ENCODE data around the gene MAS1L.
"Not testable (repeated sequence)": the region's sequence is repeated elsewhere in the genome, so short reads cannot be mapped to it uniquely, and the experiment has no call there.

MAS1L gene

GRCh38 chr6:29479560-29479959, 8.2 kb downstream of the MAS1L start:
- no peak for DNase-seq (ENCODE audit: low spot score)

GRCh38 chr6:29478740-29479139, 9.0 kb downstream of the MAS1L start:
- no peak for DNase-seq (ENCODE audit: low spot score)

- no peak for DNase-seq (ENCODE audit: low spot score)
Observed at GRCh38 chr6:29477923-29478450, 9.8 kb downstream of the MAS1L start.

GRCh38 chr6:29474996-29475395, 12.8 kb downstream of the MAS1L start:
- DNase-seq (ENCODE audit: low spot score), result no peak

- no peak for DNase-seq (ENCODE audit: low spot score)
Observed at GRCh38 chr6:29466241-29466640, 21.5 kb downstream of the MAS1L start.

- DNase-seq (ENCODE audit: low spot score), result no peak
Observed at GRCh38 chr6:29465801-29466200, 22.0 kb downstream of the MAS1L start.

- DNase-seq (ENCODE audit: low spot score), result no peak
Observed at GRCh38 chr6:29465279-29465678, 22.5 kb downstream of the MAS1L start.

- no peak for DNase-seq (ENCODE audit: low spot score)
Observed at GRCh38 chr6:29462022-29462421, 25.7 kb downstream of the MAS1L start.

- no peak for DNase-seq (ENCODE audit: low spot score)
Observed at GRCh38 chr6:29461021-29461814, 26.5 kb downstream of the MAS1L start.

- no peak for DNase-seq (ENCODE audit: low spot score)
Observed at GRCh38 chr6:29456971-29457370, 30.8 kb downstream of the MAS1L start, which contains the start of the genes OR11A1 and OR2H1. OR11A1 (minus strand) TSS chr6:29457071; CDS start chr6:29427641, 29,430 bp downstream. OR2H1 (plus strand) TSS chr6:29457155; CDS start chr6:29461770, 4,615 bp downstream.

- DNase-seq (ENCODE audit: low spot score), result no peak
Observed at GRCh38 chr6:29451471-29452193, 36.1 kb downstream of the MAS1L start.

GRCh38 chr6:29447670-29448069, 40.1 kb downstream of the MAS1L start:
- no peak for DNase-seq (ENCODE audit: low spot score)

- not testable (repeated sequence) for DNase-seq (ENCODE audit: low spot score)
Observed at GRCh38 chr6:29444031-29444430, 43.7 kb downstream of the MAS1L start.

- no peak for DNase-seq (ENCODE audit: low spot score)
Observed at GRCh38 chr6:29442719-29443118, 45.0 kb downstream of the MAS1L start.

- DNase-seq (ENCODE audit: low spot score), result no peak
Observed at GRCh38 chr6:29439006-29439405, 48.8 kb downstream of the MAS1L start, which contains the start of gene OR10C1. OR10C1 (plus strand) TSS chr6:29439306; CDS start chr6:29440016, 710 bp downstream.

- DNase-seq (ENCODE audit: low spot score), result not testable (repeated sequence)
Observed at GRCh38 chr6:29436730-29437129, 51.0 kb downstream of the MAS1L start.
